HuH-7.5 (cell line): ENCODE measurements around the gene CEP41.
"Not testable (repeated sequence)": the region's sequence is repeated elsewhere in the genome, so short reads cannot be mapped to it uniquely, and the experiment has no call there.

Source experiments
- DNase-seq: peaks from one replicate; pipeline ENCODE4 v3.0.0; 2011; ENCODE audit warnings: low spot score

The CEP41 gene

DNA sequence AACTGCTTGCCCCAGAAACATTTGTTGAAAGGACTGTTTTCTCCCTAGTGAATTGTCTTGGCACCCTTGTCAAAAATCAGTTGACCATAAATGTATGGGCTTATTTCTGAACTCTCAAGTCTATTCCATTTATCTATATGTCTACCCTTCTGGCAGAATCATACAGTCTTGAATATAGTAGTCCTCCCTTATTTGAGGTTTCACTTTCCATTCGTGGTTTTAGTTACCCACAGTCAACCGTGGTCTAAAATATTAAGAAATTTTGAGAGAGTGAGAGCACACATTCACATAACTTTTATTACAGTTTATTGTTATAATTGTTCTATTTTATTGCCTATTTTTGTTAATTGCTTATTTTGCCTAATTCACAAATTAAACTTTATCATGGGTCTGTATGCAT is 17.4 kb upstream of the CEP41 start:
- no peak for DNase-seq

DNA sequence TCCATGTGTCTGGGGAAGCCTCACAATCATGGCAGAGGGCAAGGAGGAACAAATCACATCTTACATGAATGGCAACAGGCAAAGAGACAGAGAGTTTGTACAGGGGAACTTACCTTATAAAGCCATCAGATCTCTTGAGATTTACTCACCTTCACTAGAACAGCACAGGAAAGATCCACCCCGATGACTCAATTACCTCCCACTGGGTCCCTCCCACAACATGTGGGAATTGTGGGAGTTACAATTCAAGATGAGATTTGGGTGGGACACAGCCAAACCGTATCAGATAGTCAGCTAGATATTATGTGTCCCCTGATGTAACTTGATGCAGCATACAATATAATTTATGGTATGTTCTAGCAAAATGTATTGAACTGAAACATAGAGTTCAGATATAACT is 14.1 kb upstream of the CEP41 start:
- no peak for DNase-seq

DNA sequence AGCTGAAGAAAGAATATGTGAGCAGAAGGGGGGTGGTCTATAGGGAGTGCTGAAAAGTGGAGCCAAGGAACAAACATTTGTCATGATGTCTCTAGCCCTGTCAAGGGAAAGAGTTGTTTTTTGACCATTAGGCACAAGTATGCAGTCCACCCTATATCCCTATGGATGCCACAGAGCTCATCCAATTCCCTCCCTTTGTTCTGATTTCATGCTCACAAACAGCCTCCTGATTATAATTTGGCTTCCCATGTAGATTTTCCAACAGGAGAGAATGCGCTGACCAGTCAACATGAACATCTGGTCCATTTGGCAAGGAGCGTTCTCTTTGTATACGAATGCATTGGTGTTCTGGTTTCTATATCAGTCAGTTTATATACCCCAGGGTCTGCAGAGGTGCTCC is 12.1 kb upstream of the CEP41 start:
- no peak for DNase-seq

DNA sequence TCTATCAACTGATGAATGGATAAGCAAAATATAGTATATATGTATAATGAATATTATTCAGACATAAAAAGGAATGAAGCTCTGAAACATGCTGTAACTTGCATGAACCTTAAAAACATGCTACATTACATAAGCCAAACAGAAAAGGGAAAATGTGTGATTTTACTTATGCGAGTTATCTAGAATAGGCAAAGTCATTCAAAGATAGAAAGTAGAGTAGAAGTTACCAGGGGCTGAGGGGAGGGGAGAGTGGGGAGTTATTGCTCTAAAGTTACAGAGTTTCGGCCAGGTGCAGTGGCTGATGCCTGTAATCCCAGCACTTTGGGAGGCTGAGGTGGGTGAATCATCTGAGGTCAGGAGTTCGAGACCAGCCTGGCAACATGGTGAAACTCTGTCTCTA is 10.5 kb upstream of the CEP41 start:
- not testable (repeated sequence) for DNase-seq

DNA sequence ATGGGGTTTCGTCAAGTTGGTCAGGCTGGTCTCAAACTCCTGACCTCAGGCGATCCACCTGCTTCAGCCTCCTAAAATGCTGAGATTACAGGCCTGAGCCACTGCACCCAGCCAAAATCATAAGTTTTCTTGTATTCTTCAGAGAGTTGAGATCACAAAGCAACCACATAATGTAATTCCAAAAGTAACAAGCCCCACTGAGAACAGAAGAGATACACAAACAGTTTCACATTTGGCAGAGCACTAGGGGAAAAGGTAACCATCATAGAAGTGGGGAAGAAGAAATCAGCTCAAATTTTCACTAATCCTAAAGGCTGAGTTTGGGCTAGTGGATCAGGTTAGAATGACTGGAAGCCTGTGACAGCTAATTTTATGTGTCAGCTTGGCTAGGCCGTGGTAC is 5.4 kb upstream of the CEP41 start:
- no peak for DNase-seq

DNA sequence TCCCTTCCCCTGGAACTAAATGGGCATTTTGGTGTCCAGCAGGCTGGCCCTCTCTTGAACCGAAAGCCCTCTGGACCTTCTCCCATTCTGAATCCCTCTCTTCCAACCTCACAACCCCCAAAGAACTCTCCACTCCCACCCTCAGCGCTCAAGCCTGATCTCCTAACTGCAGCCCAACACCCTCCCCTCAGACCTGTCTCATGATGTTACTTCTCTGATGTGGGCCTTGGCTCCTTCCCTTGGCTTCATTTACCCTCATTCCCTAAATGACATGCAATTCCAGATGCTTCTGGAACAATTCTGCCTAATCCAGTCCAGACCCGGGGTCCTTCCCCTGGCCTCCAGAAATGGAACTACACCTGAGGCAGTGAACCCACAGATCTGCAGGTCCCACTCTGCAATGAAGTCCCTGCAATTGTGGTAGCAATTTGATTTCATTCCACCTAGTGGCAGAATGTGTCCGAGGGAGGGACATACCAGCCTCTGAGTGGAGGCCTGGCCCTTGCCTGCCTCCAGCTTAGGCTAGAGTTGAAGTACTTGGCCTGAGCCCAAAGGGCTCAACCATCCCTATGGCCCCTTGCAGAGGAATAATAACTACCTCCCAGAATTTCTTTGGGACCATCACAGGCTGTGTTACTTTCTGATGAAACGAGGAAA is 4.1 kb upstream of the CEP41 start:
- no peak for DNase-seq

DNA sequence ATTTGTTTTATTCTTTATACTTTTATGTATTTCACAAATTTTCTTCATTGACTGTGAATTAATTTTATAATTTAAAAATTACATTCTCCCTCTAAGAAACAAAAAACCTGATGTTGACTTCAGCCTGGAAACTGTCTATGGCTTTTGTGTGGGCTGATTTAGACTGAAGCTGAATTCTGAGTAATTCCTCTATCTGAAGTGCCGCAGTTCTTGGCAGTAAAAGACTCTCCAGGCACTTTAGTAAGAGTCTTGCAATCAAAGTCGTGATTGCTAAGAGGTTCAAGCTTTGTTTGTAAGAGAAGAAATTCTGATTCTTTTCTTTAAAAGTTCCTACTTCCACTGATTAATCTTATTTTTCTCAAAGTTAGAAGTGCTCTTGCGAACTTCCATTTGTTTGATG is 3.4 kb upstream of the CEP41 start:
- no peak for DNase-seq

DNA sequence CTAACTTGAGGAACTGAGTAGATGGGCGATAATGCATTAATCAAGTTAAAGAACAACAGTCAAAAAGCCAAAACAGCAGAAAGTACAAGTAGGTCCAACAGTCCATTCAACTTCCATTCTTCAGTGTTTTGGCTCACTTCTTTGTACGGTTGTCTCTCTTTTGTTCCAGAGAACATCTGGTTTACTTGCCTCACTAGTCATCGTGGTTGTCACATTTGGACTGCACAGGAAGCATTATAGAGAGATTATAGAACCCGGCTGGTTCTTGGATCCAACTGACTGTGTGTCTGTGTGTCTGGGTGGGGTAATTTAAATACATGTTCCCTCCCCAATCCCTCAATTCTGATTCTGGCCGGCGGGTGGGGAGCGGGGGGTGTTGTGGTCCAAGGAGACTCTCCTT is 1.8 kb upstream of the CEP41 start:
- DNase-seq: no peak

DNA sequence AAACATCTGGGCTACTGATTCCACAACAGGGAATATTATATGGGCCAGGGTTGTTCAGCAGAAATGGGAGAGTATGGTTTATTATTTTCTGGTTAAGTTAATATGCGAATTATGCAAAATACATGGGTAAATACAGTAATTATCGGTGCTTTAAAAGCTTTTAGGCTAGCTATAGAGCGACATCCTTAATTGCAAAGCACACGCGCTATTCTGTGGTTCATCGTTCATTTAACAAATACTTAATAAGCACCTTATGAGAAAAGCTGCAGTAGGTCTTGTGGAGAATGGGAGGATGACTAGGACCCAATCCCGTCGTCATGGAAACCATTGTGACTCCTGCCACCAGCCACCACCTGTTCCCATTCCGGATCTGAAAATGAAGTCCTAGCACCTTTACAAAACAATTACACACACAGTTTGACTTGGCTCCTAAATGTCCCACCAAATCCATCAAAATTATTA is 623 bp upstream of the CEP41 start:
- DNase-seq: peak; percentile 20

DNA sequence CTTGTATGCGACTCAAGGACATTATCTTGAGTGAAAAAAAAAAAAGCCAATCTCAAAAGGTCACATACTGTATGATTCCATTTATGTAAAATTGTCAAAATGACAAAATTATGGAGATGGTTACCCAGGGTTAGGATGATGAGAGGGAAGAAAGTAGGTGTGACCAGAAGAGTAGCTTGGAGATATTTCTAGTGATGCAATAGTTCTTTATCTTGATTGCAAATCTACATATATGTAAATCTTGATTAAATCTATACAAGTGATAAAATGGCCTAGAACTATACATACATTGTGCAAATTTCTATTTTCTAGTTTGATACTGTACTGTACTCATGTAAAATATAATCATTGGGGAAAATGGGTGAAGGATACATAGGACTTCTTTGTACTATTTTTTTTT is 4.6 kb downstream of the CEP41 start:
- DNase-seq: no peak

DNA sequence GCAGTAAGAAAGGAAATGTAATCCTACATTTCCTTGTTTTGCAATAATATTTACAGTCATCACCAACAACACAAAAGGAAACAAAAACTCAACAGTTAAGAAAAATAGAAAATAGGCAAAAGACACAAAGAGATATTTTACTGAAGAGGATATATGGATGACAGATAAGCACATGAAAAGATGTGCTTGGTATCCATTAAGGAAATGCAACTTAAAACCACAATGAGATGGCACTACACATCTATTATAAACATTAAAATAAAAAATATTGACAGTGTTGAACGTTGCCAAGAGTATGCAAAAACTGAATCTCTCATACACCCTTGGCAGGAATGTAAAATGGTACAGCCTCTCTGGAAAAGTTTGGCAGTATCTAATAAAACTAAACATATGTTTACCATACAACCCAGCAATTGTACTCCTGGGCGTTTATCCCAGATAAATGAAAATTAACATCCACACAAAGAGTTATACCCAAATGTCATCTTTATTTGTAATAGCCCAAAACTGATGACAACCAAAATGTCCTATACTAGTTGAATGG is 5.4 kb downstream of the CEP41 start:
- no peak for DNase-seq

DNA sequence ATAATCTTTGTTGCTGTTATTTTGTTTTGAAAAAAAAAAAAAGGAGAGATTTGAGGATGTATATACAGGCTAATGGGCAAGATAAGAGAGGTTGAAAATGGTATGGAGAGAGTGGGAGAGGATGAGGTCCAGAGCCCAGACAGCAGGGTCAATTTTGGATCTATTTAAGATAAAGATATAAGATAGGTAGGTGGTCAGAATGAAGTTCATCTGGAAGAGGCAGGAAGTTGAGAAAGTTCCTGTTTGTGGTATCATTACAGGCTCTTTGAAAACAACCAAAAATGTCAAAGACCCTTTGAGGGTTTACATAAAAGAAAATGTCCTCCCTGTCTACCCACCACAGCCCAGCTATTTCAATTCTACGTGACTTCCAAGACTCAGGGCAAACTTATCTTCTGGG is 7.5 kb downstream of the CEP41 start:
- DNase-seq: no peak

DNA sequence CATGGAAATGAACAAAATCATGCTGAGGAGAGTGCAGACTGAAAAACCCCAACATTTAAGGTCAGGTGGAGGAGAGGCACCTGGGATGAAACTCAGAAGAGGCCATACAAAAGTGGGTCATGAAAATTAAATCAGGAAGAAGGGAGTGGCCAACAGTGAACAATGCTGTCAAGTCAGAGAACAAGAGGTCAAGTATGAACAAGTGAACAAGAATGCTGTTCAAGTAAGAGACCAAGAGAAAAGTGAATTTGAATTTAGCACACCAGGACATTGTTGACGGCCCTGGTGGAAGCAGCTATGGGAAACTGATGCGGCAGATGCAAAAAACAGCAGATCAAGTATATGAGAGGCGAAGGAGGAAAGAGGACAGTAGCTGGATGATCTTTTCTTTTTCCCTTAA is 7.9 kb downstream of the CEP41 start:
- no peak for DNase-seq

DNA sequence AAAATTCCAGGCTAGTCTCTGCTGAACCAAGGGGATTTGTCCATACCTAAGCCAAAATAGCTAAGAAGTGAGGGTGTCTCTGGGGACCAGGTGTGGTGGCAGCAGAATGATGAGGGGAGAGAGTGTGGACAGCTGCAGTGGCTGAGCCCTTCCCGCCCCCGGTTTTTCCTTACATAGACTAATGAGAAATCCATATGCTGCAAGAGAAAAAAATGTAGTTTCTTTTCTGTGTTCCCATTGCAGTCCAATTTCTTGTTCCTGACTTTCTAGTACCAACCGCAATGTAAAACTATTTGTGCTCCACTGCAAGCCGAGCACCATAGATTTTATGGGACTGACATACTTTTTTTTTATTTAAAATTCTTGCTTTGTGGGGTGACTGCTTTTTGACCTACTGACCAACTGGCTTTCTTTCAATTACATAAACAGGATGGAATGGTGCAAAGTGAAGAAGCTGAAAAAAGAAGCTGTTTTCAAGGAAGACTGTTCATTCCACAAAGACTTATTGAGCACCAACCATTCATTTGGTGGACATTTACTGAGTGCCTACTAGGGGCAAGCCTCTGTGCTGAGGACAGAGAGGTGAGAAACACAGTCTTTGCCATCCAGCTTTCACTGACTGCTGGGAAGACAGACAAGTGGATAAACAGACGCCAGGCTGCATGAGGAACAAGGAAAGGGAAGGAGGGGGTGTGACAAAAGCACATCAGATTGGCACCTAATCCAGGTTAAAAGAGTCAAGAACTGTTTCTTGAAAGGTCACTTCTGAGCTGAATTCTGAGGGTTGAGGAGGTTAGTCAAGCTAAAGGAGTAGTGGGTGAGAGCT is 9.8 kb downstream of the CEP41 start:
- DNase-seq: no peak

DNA sequence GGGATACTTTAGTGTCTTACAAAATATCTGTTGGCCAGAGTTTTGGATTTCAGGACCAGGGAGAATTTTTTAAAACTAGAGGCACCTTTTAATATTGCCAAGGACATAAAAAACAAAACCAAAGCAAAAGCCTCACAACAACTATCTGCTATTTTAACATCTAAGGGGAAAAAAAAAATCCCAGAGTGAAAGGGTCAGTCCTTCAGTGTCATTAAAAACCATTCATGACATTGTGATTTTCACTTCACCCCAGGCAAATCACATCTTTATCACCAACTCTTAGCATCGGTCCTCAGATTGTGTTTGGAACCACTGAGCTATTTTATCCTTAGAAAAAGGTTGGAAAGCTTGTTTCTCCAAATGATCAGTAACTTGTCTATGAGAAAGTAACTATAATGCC is 10.7 kb downstream of the CEP41 start:
- DNase-seq: no peak

DNA sequence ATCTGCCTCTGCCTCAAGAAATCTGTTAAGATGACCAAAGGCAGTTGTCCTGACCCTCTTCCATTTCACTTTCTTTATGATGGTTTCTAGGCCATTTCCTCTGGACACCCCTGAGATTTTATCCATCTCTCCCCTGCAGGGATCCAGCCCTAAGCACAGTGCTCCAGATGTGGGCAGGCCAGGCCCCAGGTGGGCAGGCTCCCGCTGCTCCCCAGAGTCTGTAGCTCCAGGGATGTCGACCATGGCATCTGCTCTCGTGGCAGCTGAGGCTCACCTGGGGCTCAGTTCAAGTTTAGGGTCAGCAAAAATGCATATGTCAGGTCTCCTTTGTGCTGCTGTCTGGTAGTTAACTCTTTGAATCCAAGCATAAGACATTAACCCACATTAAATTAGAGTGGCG is 11.8 kb downstream of the CEP41 start:
- DNase-seq: no peak

DNA sequence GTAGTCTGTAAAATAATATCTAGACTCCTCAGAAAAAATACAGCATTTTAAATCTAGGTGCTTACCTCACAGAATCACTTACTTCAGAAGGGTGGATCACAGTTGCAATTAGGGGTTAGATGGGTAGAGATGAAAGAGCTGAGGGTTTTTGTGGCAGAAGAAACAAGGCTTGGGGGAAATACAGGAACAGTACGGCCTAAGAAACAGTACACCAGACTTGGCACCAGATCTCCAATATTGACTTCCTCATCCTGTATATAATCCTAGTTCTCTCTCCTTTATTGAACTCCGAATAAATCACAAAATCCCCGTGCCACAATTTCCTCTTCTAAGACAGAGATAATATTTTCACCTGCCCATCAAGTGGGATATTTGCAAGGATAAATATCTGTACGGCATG is 14.3 kb downstream of the CEP41 start:
- DNase-seq: no peak

DNA sequence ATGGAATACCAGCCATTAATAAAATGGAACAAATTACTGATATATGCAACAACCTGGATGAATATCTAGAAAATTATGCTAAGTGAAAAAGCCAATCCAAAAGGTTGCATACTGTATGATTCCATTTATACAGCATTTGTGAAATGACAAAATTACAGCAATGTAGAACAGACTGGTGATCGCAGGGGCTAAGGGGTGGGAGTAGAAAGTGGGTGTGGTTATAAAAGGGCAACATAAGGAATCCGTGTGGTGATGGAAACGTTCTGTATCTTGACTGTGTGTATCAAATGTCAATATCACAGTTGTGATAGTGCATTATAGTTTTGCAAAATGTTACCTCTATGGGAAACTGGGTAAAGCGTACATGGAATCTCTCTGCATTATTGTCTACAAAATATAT is 15.0 kb downstream of the CEP41 start:
- DNase-seq: no peak

DNA sequence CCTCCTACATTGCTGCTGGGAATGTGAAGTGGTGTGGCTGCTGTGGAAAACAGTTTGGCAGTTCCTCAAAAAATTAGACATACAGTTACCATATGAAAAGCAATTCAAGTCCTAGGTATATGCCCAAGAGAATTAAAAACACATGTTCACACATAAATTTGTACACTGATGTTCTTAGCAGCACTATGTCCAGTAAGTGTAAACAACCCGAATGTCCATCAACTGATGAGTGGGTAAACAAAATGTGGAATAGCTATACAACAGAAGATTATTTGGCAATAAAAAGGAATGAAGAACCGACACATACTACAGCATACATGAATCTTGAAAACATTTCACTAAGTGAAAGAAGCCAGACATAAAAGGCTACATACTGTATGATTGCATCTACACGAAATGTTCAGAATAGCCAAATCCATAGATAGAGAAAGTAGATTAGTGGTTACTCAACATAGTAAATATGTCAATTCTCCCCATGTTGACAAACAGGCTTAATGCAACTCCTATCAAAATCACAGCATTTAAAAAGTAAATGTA is 17.2 kb downstream of the CEP41 start:
- DNase-seq: no peak

DNA sequence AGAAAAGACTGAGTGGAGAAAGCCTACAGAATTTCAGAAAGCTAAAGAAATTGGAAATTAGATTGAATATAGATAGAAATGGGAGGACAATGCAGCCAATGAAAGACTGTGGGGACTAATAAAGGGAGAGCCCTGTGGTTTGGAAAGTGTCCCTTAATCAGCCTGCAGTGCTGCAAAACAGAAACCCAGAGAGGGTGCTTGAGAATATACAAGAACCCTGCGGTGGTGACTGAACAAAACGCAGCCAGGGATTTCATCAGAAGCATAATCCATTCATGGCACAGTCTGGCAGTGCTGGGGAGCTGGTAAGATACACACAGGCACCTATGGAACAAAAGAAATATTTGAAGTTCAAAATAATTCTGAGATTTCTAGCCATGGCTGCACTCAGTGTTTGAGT is 19.1 kb downstream of the CEP41 start:
- no peak for DNase-seq

DNA sequence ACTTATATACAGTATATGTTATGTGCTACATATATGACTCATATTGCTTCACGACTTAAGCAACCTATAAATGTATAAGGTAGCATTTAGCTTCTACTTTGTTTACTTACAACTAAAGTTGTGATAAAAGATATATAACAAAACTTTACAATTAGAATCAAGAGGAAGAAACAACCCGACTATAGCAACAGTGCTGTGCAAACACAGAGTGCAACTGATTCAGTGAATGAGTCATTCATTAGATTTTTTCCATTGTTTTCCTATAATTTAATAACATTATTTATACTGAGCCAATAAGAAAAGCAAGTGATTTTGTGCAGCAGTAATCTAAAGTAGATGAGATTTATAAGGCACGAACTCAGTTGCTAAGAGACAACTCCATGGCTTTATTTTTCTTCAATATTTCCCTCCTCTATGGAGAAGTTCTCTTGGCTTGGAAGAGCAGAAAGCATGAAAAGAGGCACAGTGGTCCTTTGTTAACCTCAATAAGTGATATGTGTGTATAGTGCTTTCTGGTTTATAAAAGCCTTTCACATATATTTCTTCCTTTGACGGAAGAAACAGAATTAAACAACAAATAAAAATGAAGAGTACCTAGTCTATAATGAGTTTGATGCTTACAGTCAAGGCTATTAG is 19.8 kb downstream of the CEP41 start:
- no peak for DNase-seq

DNA sequence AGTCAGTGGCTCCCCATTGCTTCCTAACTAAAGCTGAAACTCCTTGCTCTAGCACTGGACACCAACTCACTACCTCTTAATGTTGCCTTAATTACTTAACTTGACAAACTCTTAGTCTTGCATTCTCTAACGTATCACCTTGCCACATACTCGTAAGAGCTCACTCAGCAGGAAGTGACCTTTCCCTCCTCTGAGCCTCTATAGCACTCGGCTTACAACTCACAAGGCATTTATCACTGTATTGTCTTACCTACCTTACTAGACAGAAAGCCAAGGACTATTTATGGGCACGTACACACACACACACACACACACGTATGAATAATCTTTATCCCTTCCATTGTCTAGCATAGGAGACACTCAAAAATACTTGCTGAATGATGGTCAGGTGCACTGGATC is 21.2 kb downstream of the CEP41 start:
- DNase-seq: no peak

DNA sequence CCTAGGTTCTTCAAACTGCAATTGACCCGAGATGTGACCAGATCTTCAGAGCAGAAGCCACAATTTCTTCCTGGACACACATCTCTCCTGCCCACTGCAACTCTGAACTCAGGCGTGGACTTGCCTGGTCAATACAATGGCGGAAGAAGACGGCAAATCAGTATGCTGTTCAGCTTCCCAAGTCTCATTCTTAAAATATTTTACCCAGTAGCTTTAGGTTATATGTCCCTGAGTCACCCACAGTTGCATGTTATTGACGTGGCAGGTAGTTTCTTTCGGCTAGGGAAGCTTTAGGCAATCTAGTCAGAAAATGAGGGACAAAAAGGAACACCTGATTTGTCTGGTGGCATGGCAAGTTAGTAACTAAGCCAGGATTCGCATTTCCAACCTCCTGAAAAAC is 22.5 kb downstream of the CEP41 start:
- no peak for DNase-seq
